ENCODE data around the gene EPAS1.

DNA sequence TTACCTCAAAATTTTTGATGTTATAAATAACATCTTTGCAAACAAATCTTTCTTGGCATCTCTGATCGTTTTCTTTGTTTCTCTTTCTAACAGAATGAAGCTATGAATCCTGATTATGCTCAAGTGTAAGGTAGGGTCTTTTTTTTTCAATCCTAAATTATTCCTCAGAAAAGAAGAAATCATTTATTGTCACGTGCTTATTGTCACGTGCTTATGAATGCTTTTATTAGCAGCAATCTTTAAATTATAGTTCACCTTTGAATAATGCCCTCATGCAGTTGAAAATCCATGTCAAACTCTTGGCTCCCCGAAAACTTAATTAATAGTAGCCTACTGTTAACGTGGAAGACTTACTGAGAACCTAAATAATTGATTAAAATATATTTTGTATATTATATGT, 39.2 kb upstream of the EPAS1 start:
- TF ChIP-seq, protein P1, sequence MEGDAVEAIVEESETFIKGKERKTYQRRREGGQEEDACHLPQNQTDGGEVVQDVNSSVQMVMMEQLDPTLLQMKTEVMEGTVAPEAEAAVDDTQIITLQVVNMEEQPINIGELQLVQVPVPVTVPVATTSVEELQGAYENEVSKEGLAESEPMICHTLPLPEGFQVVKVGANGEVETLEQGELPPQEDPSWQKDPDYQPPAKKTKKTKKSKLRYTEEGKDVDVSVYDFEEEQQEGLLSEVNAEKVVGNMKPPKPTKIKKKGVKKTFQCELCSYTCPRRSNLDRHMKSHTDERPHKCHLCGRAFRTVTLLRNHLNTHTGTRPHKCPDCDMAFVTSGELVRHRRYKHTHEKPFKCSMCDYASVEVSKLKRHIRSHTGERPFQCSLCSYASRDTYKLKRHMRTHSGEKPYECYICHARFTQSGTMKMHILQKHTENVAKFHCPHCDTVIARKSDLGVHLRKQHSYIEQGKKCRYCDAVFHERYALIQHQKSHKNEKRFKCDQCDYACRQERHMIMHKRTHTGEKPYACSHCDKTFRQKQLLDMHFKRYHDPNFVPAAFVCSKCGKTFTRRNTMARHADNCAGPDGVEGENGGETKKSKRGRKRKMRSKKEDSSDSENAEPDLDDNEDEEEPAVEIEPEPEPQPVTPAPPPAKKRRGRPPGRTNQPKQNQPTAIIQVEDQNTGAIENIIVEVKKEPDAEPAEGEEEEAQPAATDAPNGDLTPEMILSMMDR (IDR thresholded peaks at IDR 0.05) = no peak
- TF ChIP-seq POLR2A (IDR thresholded peaks at IDR 0.05) = no peak

All from uterus (tissue), 2 donors.